HTR-8/SVneo (cell line): ENCODE results near the gene ASXL1.
"Not testable (repeated sequence)": the region's sequence is repeated elsewhere in the genome, so short reads cannot be mapped to it uniquely, and the experiment has no call there.

Experiments used
- DNase-seq: peaks from one replicate; pipeline ENCODE4 v3.0.0; 2011; ENCODE audit warnings: low spot score, mixed read lengths; ENCODE audit not compliant: insufficient read length
- FAIRE-seq: peaks from 2 replicates; lab custom pipeline; 2011; peaks lifted over from hg19 to GRCh38; lab: Jason Lieb, UNC

The ASXL1 gene

DNA sequence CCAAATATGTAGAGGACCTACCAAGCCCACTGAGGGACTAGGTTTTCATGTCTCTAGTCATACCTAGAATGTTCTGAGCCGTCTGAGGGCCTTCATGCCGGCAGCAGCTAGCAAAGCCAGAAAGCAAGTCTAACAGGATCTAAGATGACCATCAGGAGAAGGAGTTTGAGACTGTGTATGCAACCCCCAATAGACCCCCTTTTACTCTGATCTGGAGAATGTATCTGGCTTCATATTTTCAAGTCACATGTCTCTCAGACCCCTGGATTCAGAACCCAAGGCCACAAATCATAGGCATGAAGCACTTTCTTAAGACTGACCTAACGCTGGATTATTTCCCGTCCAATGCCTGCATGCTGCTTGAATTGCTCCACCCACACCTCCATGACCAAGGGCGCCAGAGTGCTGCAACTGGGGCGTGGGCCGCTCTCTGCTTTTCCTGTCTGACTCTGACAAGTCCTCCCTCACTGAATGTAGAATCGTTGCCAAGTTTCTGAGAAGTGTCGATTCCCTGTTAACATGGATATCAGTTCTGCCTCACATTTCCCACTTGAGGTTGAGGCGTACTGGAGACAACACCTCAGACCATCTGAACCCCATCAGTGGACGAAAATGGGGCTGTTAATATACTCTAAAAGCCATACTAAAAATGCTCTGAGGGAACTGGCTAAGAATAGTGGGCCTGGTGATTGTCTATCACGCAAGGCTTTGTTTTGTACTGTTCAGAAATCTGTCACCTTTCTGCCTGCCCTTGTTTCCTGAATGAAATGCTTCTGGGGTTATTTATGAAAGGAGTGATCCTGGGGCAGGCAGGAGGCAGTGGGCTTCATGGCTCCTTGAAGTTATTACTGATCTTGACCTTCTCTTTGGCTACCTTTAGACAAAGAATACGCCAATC lies 23.9 kb upstream of the ASXL1 start:
- DNase-seq (no peak), FAIRE-seq (no peak)

GRCh38 chr20:32336918-32337347 lies 21.2 kb upstream of the ASXL1 start:
- no peak for FAIRE-seq
- peak; percentile 51 for DNase-seq

- FAIRE-seq, result no peak
- DNase-seq, result no peak
Observed at GRCh38 chr20:32337937-32338661, 20.0 kb upstream of the ASXL1 start.

DNA sequence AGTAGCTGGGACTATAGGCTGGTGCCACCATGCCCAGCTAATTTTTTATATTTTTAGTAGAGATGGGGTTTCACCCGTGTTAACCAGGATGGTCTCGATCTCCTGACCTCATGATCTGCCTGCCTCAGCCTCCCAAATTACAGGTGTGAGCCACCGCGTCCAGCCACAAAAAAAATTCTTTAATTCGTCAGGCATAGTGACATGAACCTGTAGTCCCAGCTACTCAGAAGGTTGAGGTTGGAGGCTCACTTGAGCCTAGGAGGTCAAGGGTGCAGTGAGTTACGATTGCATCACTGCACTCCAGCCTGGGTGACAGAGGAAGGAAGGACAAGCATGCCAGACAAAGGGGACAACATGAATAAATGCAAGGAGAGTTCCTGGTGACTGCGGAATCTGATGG lies 19.5 kb upstream of the ASXL1 start:
- DNase-seq (no peak), FAIRE-seq (no peak)

GRCh38 chr20:32339116-32339515 lies 19.0 kb upstream of the ASXL1 start:
- DNase-seq (no peak), FAIRE-seq (no peak)

GRCh38 chr20:32341053-32341452 lies 17.1 kb upstream of the ASXL1 start:
- FAIRE-seq, DNase-seq: not testable (repeated sequence)

- no peak for FAIRE-seq
- no peak for DNase-seq
Observed at GRCh38 chr20:32343439-32343838, 14.7 kb upstream of the ASXL1 start.

GRCh38 chr20:32344835-32345506 lies 13.2 kb upstream of the ASXL1 start:
- FAIRE-seq (no peak), DNase-seq (no peak)

DNA sequence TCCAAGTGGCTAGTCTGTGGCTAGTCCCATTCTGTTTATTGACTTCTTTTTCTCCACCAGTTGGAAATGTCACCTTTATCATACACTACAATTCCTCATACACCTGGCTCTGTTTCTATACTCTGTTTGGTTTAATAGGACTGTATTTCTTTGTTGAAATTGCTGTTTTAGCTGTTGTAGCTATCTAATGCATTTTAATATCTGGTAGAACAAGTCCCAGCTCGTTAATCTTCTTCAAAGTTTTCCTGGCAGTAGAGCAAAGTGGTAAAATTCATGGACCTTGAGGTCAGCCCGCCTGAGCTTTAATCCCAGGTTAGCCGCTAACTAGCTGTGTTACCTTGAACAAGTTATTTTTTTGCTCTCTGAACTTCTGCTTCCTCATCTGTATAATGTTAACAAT lies 9.9 kb upstream of the ASXL1 start:
- DNase-seq, result no peak
- FAIRE-seq, result no peak

GRCh38 chr20:32350421-32350820 lies 7.7 kb upstream of the ASXL1 start:
- FAIRE-seq, result no peak
- no peak for DNase-seq

DNA sequence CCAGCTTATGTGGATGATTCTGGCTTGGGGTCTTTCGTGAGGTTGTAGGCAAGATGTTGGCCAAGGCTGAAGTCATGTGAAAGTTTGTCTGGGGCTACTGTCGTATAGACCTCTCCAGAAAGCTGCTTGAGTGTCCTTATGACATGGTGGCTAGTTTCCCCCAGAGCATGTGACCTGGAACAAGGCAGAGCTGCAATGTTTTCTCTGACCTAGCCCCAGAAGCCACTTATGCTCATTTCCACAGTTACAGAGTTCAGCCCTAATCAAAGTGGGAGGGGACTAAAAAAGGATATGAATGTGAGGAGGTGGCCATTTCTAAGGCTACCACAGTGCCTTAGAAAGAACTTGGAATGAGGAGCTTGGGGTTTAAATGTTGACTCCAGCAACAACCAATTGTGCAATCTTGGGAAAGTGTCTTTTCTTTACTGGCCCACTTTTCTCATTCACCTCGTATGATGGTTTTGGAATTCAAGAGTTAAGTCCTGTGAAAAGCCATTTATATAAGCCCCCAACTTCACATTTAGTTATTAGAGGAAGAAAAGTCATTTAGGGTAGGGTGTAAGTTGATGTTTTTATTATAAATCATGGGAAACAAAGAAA lies 5.9 kb upstream of the ASXL1 start:
- no peak for FAIRE-seq
- DNase-seq, result no peak

DNA sequence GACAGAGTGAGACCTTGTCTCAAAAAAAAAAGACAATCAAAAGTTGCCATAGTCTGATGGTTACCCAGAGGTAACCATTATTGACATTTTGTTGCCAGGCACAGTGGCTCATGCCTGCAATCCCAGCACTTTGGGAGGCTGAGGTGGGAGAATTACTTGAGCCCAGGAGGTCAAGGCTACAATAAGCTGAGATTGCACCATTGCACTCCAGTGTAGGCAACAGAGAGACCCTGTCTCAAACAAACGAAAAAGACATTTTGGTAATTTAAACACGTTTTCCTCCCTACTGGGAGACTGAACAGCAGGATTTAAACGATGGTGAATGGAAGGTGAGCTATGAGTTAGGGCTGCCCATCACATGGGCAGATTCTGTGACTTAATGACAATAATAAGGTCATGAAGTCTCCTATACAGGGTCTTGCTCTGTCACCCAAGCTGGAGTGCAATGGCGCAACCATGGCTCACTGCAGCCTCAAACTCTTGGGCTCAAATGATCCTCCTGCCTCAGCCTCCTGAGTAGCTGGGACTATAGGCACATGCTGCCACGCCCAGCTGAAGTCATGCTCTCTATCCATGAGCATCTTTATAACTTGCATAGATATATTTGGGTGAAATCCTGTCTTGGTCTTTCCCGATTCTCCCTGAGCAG lies 4.2 kb upstream of the ASXL1 start:
- no peak for FAIRE-seq
- DNase-seq, result no peak

GRCh38 chr20:32354592-32355416 lies 3.3 kb upstream of the ASXL1 start:
- DNase-seq (peak; percentile 54), FAIRE-seq (peak; percentile 42)

GRCh38 chr20:32355417-32355841 lies 2.7 kb upstream of the ASXL1 start:
- no peak for FAIRE-seq

GRCh38 chr20:32355907-32356621 lies 2.1 kb upstream of the ASXL1 start:
- FAIRE-seq, result not testable (repeated sequence)

More at GRCh38 chr20:32355417-32355841, 2.7 kb upstream of the ASXL1 start:
- no peak for DNase-seq

DNA sequence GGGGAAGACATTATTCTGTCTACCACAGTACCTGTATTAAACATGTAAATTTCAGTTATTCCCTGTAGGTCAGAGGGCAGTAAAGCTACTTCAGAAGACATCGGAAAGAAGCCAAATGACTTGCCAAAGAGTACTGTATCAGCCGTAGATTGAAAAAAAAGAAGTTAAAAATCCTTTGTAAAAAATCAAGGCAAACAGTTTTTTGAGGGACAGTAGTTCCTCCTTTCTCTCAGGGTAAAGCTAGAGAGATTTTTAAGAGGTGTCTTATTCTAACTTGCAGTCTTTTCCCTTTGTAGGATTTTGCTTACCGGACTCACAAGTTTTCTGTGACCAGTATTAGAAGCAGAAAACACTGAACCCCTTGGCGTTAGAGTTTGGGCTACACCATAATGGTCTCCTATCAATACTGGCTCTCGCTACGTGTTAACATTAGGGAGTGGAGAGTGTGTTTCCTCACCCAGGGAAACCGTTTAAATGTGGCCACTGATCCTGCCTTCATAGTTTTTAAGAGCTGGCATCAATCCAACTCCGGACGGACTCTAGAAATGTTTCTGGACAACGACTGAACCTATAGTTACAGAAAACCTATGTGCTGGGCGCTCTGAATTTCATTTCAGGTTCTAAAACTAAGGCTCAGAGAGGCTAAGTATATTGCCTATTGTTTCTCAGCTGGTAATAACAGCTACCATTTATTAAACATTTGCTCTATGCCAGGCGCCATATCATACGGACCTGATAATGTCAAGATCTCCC lies 1.3 kb upstream of the ASXL1 start:
- no peak for FAIRE-seq

More at GRCh38 chr20:32355907-32356621, 2.1 kb upstream of the ASXL1 start:
- DNase-seq, result not testable (repeated sequence)

DNA sequence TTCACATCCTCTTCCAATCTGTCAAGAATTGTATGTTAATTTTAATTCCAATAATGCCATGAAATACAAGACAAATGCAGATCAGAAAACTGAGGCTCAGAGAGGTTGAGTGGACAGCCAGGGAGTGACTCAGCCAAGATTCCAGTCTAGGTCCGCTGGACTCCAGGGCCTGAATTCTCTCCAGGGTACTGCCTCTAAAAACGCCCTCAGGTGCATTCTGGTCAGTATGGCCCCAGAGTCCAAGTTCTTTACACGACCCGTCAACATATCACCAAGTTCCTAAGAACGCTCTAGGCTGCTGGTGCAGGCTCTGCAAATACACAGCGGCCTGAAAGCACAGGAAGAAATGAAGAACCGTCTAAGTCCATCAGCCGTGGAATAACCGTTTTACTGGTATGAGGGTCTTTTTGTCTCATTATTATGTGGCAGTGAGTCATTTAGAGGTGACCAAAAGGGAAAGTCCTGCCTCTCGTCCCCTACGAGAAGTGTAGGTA lies 709 bp upstream of the ASXL1 start:
- DNase-seq (no peak), FAIRE-seq (no peak)

More for the DNA sequence above, 1.3 kb upstream of the ASXL1 start:
- no peak for DNase-seq

DNA sequence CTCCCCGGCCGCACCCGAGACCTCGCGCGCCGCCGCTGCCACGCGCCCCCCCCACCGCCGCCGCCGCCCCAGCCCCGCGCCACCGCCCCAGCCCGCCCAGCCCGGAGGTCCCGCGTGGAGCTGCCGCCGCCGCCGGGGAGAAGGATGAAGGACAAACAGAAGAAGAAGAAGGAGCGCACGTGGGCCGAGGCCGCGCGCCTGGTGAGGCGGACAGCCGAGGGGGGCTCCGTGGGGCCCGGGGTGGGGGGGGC lies 426 bp downstream of the ASXL1 start:
- no peak for FAIRE-seq
- DNase-seq, result no peak
